GM12878 (cell line): ENCODE data around the gene C1orf174. TPM values are rescaled to one million over a fixed set of nuclear protein-coding genes. Genes with fewer than 3 reads are reported as not detected.
A peak's percentile ranks its signal among the peaks of the same experiment; 100 is the strongest.

Experiments
- BHLHE40 ChIP-seq, 2 experiments: fragments of 450-650 bp in 1 of 2; IDR thresholded peaks; 2 replicates each; pipeline ENCODE4 v1.6.1; 2011 to 2017; ENCODE audit warnings: low read depth in 2 of 2, borderline replicate concordance in 1 of 2, improper control_type of control experiment in 1 of 2, low read length in 1 of 2, mild to moderate bottlenecking in 1 of 2
- CBFB ChIP-seq: IDR thresholded peaks from 2 replicates; pipeline ENCODE4 v1.6.1; 2016; ENCODE audit warnings: antibody characterized with exemption, low read depth
- CBX3 ChIP-seq: fragments of 200-600 bp; sonication (generic); IDR thresholded peaks from 2 replicates; pipeline ENCODE4 v1.6.1; 2016; ENCODE audit warnings: low read depth, borderline replicate concordance
- PML ChIP-seq: IDR thresholded peaks from 2 replicates; pipeline ENCODE4 v1.6.1; 2012; ENCODE audit warnings: low read length, inconsistent platforms
- POLR2AphosphoS5 ChIP-seq: IDR thresholded peaks from 2 replicates; pipeline ENCODE4 v1.6.1; 2011; ENCODE audit warnings: mild to moderate bottlenecking, low read length, inconsistent platforms
- POU2F2 ChIP-seq: IDR thresholded peaks from 3 replicates; pipeline ENCODE4 v1.6.1; 2011; ENCODE audit warnings: low read depth, mild to moderate bottlenecking, low read length, borderline replicate concordance
- RAD21 ChIP-seq: IDR thresholded peaks from 2 replicates; pipeline ENCODE4 v1.6.1; 2011; ENCODE audit warnings: mild to moderate bottlenecking, low read depth, low read length, moderate library complexity; ENCODE audit not compliant: insufficient read depth
- RFX5 ChIP-seq: IDR thresholded peaks from 2 replicates; pipeline ENCODE4 v1.6.1; 2011; ENCODE audit warnings: low read depth, low read length, improper control_type of control experiment
- RUNX3 ChIP-seq: IDR thresholded peaks from 2 replicates; pipeline ENCODE4 v1.6.1; 2012; ENCODE audit warnings: low read length, inconsistent platforms
- SMARCA5 ChIP-seq: fragments of 450-650 bp; IDR thresholded peaks from 2 replicates; pipeline ENCODE4 v1.6.1; 2017; ENCODE audit warnings: mild to moderate bottlenecking
- SREBF1 ChIP-seq: IDR thresholded peaks from 2 replicates; pipeline ENCODE4 v1.6.1; 2012; ENCODE audit warnings: mild to moderate bottlenecking, low read length
- TCF3 ChIP-seq: IDR thresholded peaks from 2 replicates; pipeline ENCODE4 v1.6.1; 2012; ENCODE audit warnings: low read depth, mild to moderate bottlenecking, low read length, borderline replicate concordance; ENCODE audit not compliant: insufficient read depth
- polyA plus RNA-seq, 11 experiments: library from polyadenylated mRNA; depleted of rRNA in 4 of 11; unstranded in 6 of 11; stranded (reverse) in 5 of 11; fragments of >200 nt; fragmentation: Nextera tagmentation in 4 of 11; fragmentation: Illumina TruSeq in 1 of 11; extraction: Ambion mirVana in 4 of 11; extraction: Trizol in 1 of 11; gene quantifications; 1 replicate in 1 of 11; 2 replicates in 10 of 11; pipeline versions ENCODE4 v1.2.1 to v1.2.3, GENCODE V29; 2011 to 2016; ENCODE audit warnings: inconsistent platforms in 2 of 11, missing spikeins in 2 of 11, low read depth in 1 of 11
- total RNA-seq, 4 experiments: library from RNA; depleted of rRNA in 3 of 4; stranded (reverse); fragments of >200 nt in 3 of 4; fragmentation: Illumina TruSeq in 1 of 4; extraction: Trizol in 1 of 4; gene quantifications; 2 replicates each; pipeline versions ENCODE4 v1.2.1 to v1.2.3, GENCODE V29; 2013 to 2021
- TF ChIP-seq, protein P1 (sequence below): IDR thresholded peaks from 2 replicates; pipeline ENCODE4 v1.6.1; 2011; ENCODE audit warnings: low read depth, mild to moderate bottlenecking, low read length, moderate library complexity, borderline replicate concordance; ENCODE audit errors: extremely low read depth
- TF ChIP-seq, protein P2 (sequence below): IDR thresholded peaks from 2 replicates; pipeline ENCODE4 v1.6.1; 2012; ENCODE audit warnings: low read length, inconsistent platforms
- TF ChIP-seq, protein P3 (sequence below), 3 experiments: IDR thresholded peaks in 2 of 3; conservative IDR thresholded peaks in 1 of 3; 2 replicates each; pipeline ENCODE4 v1.5.1; 2011; ENCODE audit warnings: low read depth in 3 of 3, low read length in 3 of 3, mild to moderate bottlenecking in 3 of 3, control low read depth in 2 of 3, moderate library complexity in 2 of 3, inconsistent platforms in 1 of 3, mixed read lengths in 1 of 3; ENCODE audit not compliant: control insufficient read depth in 2 of 3, insufficient read depth in 1 of 3; ENCODE audit errors: extremely low read depth in 1 of 3

The C1orf174 gene
- total and polyA plus RNA-seq, 10 of the 15 experiments (the other 5 are each of a cell fraction or from before 2014, with no cell fraction given): 17.5 to 35.4 (median 25.1) TPM

DNA sequence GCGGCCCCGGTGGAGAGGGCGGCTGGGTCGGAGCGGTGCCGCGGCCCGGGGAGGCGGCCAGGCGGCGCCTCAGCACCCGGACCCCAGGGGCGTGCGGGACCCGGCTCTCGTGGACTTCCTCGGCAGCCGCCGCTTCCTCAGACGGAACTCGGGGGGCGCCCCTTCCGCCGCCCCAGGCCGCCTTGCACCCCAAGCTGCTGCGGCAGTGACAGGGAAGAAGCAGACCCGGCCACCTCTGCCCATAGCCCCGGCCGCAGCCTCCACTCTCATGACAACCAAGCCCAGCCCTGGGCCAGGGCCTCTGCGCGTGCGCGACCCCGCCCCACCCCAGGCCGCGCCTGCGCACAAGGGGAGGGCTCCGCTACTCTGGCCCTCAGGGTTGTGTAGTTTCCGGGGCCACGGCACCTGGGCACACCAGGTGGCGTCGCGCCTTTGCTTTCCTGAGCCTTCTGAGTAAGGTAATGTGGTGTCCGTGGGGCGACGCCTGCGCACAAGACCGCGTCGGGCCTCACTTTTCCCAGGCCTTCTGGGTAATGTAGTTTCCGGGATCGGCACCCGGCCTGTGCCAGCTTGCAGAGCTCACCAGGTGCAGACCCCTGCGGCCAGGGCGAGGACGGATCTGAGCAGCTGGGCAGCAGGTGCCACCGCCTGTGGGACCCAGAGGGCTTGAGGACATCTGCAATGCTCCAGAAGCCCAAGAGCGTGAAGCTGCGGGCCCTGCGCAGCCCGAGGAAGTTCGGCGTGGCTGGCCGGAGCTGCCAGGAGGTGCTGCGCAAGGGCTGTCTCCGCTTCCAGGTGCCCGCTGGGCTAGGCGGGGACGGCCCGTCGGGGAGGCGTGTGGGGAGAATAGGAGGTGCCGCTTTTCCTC lies 42.9 kb downstream of the C1orf174 start, which contains the start of the genes CEP104 and DFFB (continued):
- TF ChIP-seq RUNX3 (peak; percentile 20; the same call in 1 of the 2 replicates), SMARCA5 (0 out of 2 replicates have a peak, but pooled peaks have one; percentile 39), POU2F2 (peak; percentile 44; the same call in 2 of the 3 replicates), CBFB (0 out of 2 replicates have a peak, but pooled peaks have one; percentile 32), TCF3 (peak; percentile 70), BHLHE40 (IDR thresholded peaks at IDR 0.05; ENCODE audit: borderline replicate concordance in 1 of 2, low read depth in 2 of 2, low read length in 1 of 2) (peak in 1 of 2 experiments; percentile 56; a peak in 1 of 4 replicates), PML (no peak), RAD21 (peak; percentile 59), SREBF1 (peak; percentile 41; the same call in 1 of the 2 replicates), CBX3 (no peak), POLR2AphosphoS5 (peak; percentile 34; the same call in 1 of the 2 replicates), RFX5 (0 out of 2 replicates have a peak, but pooled peaks have one; percentile 27)
- TF ChIP-seq, protein P1, sequence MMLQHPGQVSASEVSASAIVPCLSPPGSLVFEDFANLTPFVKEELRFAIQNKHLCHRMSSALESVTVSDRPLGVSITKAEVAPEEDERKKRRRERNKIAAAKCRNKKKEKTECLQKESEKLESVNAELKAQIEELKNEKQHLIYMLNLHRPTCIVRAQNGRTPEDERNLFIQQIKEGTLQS: peak; percentile 5; the same call in 1 of the 2 replicates
- TF ChIP-seq, protein P2, sequence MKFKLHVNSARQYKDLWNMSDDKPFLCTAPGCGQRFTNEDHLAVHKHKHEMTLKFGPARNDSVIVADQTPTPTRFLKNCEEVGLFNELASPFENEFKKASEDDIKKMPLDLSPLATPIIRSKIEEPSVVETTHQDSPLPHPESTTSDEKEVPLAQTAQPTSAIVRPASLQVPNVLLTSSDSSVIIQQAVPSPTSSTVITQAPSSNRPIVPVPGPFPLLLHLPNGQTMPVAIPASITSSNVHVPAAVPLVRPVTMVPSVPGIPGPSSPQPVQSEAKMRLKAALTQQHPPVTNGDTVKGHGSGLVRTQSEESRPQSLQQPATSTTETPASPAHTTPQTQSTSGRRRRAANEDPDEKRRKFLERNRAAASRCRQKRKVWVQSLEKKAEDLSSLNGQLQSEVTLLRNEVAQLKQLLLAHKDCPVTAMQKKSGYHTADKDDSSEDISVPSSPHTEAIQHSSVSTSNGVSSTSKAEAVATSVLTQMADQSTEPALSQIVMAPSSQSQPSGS: no peak
- TF ChIP-seq, protein P3, sequence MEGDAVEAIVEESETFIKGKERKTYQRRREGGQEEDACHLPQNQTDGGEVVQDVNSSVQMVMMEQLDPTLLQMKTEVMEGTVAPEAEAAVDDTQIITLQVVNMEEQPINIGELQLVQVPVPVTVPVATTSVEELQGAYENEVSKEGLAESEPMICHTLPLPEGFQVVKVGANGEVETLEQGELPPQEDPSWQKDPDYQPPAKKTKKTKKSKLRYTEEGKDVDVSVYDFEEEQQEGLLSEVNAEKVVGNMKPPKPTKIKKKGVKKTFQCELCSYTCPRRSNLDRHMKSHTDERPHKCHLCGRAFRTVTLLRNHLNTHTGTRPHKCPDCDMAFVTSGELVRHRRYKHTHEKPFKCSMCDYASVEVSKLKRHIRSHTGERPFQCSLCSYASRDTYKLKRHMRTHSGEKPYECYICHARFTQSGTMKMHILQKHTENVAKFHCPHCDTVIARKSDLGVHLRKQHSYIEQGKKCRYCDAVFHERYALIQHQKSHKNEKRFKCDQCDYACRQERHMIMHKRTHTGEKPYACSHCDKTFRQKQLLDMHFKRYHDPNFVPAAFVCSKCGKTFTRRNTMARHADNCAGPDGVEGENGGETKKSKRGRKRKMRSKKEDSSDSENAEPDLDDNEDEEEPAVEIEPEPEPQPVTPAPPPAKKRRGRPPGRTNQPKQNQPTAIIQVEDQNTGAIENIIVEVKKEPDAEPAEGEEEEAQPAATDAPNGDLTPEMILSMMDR (IDR thresholded peaks at IDR 0.05 in 2 of 3, conservative IDR thresholded peaks at IDR 0.05 in 1 of 3; ENCODE audit: control insufficient read depth in 2 of 3, extremely low read depth in 1 of 3, insufficient read depth in 1 of 3, low read depth in 3 of 3, low read length in 3 of 3): peak; percentile 45 to 86 (median 55); a peak in 5 of 6 replicates
